CD14-positive monocyte (primary cell): ENCODE data around the gene ASPN. TPM values are rescaled to one million over a fixed set of nuclear protein-coding genes. Genes with fewer than 3 reads are reported as not detected.

Experiments used
- DNase-seq, 3 donors: peaks; one replicate each; pipeline ENCODE4 v3.0.0-alpha.2; 2011 to 2022
- H2AFZ ChIP-seq: 2 replicates; pipeline ENCODE4 v1.6.0; 2012; ENCODE audit warnings: mild to moderate bottlenecking, low read depth, low read length, inconsistent platforms; ENCODE audit not compliant: insufficient read depth, poor library complexity, severe bottlenecking
- H3K27ac ChIP-seq, 2 donors: 1 replicate in 1 of 2; 2 replicates in 1 of 2; pipeline ENCODE4 v1.5.1; 2012 to 2013; ENCODE audit warnings: low read length in 2 of 2, control low read depth in 1 of 2, inconsistent platforms in 1 of 2, low read depth in 1 of 2, mild to moderate bottlenecking in 1 of 2
- H3K27me3 ChIP-seq, 2 donors: one replicate each; pipeline versions ENCODE4 v1.6.0 to v1.6.1; 2011 to 2013; ENCODE audit warnings: low read length in 2 of 2; ENCODE audit not compliant: control insufficient read depth in 2 of 2, insufficient read depth in 2 of 2
- H3K36me3 ChIP-seq, 2 donors: replicated peaks in 1 of 2; 1 replicate in 1 of 2; 2 replicates in 1 of 2; pipeline versions ENCODE4 v1.5.1 to v1.6.1; 2012 to 2013; ENCODE audit warnings: low read length in 2 of 2, control low read depth in 1 of 2, inconsistent platforms in 1 of 2, mild to moderate bottlenecking in 1 of 2; ENCODE audit not compliant: insufficient read depth in 2 of 2, control insufficient read depth in 1 of 2
- H3K4me1 ChIP-seq, 2 donors: 1 replicate in 1 of 2; 2 replicates in 1 of 2; pipeline versions ENCODE4 v1.5.1 to v1.6.1; 2012 to 2013; ENCODE audit warnings: low read length in 2 of 2, control low read depth in 1 of 2, inconsistent platforms in 1 of 2, mild to moderate bottlenecking in 1 of 2, moderate library complexity in 1 of 2; ENCODE audit not compliant: insufficient read depth in 2 of 2, control insufficient read depth in 1 of 2
- H3K4me2 ChIP-seq: replicated peaks from 2 replicates; pipeline ENCODE3; 2012; ENCODE audit warnings: low read length, moderate library complexity, mild to moderate bottlenecking; ENCODE audit not compliant: poor library complexity, severe bottlenecking; ENCODE audit errors: extremely low read depth
- H3K4me3 ChIP-seq, 3 experiments: fragments of 200-600 bp in 1 of 3; sonication (generic) in 1 of 3; replicated peaks in 1 of 3; 1 replicate in 2 of 3; 2 replicates in 1 of 3; pipeline ENCODE4 v1.5.1; 2011 to 2013; ENCODE audit warnings: low read length in 3 of 3, mild to moderate bottlenecking in 3 of 3, control low read depth in 2 of 3, low read depth in 2 of 3, inconsistent platforms in 1 of 3, moderate library complexity in 1 of 3
- H3K79me2 ChIP-seq: 2 replicates; pipeline ENCODE4 v1.6.0; 2012; ENCODE audit warnings: mild to moderate bottlenecking, control low read depth, inconsistent platforms, low read length, moderate library complexity; ENCODE audit not compliant: insufficient read depth
- H3K9ac ChIP-seq: 2 replicates; pipeline ENCODE4 v1.6.0; 2017; ENCODE audit warnings: low read length, mild to moderate bottlenecking; ENCODE audit not compliant: insufficient read depth, poor library complexity, severe bottlenecking
- H3K9me3 ChIP-seq, 2 donors: replicated peaks in 1 of 2; 1 replicate in 1 of 2; 2 replicates in 1 of 2; pipeline versions ENCODE4 v1.5.1 to v1.6.1; 2012 to 2013; ENCODE audit warnings: low read length in 2 of 2, control low read depth in 1 of 2; ENCODE audit not compliant: control insufficient read depth in 1 of 2, insufficient read depth in 1 of 2
- H4K20me1 ChIP-seq: 2 replicates; pipeline ENCODE4 v1.6.0; 2012; ENCODE audit warnings: mild to moderate bottlenecking, low read length, control low read depth, moderate library complexity; ENCODE audit not compliant: insufficient read depth
- H3K27ac Mint-ChIP-seq, 7 donors: one replicate each; pipeline ENCODE4 v1.8.0; 2020; ENCODE audit warnings: mild to moderate bottlenecking in 7 of 7, mixed read lengths in 7 of 7, moderate library complexity in 6 of 7, inconsistent platforms in 2 of 7
- H3K27me3 Mint-ChIP-seq, 3 donors: one replicate each; pipeline ENCODE4 v1.8.0; 2021 to 2022; ENCODE audit warnings: low read depth in 3 of 3, mild to moderate bottlenecking in 3 of 3, mixed read lengths in 3 of 3, moderate library complexity in 3 of 3, inconsistent platforms in 1 of 3
- H3K36me3 Mint-ChIP-seq, 2 donors: one replicate each; pipeline ENCODE4 v1.8.0; 2020; ENCODE audit warnings: mixed read lengths in 2 of 2, inconsistent platforms in 1 of 2, mild to moderate bottlenecking in 1 of 2
- H3K4me1 Mint-ChIP-seq: one replicate; pipeline ENCODE4 v1.8.0; 2020; ENCODE audit warnings: mild to moderate bottlenecking, mixed read lengths
- H3K4me3 Mint-ChIP-seq, 2 donors: one replicate each; pipeline ENCODE4 v1.8.0; 2020; ENCODE audit warnings: mild to moderate bottlenecking in 2 of 2, mixed read lengths in 2 of 2, moderate library complexity in 1 of 2
- H3K9me3 Mint-ChIP-seq, 7 donors: one replicate each; pipeline ENCODE4 v1.8.0; 2020 to 2022; ENCODE audit warnings: mixed read lengths in 7 of 7, mild to moderate bottlenecking in 6 of 7, moderate library complexity in 6 of 7, inconsistent platforms in 2 of 7
- CTCF ChIP-seq: fragments of 200-600 bp; IDR thresholded peaks from one replicate; pipeline ENCODE4 v1.8.0; 2022; ENCODE audit warnings: antibody characterized with exemption, mild to moderate bottlenecking
- WGBS: methylation state at CpG from one replicate; pipeline ENCODE4 v1.1.5; 2013; ENCODE audit warnings: missing lambda C conversion rate; ENCODE audit not compliant: insufficient coverage; 5-methylcytosine and 5-hydroxymethylcytosine counted together
- intact Hi-C, 2 donors: fragments of 100-400 bp; cut with micrococcal nuclease; formaldehyde crosslinking; loops; one replicate each; pipeline versions ENCODE4 v1.15.0 to v1.15.1; 2023
- polyA plus RNA-seq, 3 donors: library from polyadenylated mRNA; depleted of rRNA in 1 of 3; unstranded in 2 of 3; stranded (reverse) in 1 of 3; fragments of 300-500 nt in 2 of 3; fragments of >200 nt in 1 of 3; fragmentation: Illumina TruSeq in 2 of 3; gene quantifications; 1 replicate in 2 of 3; 2 replicates in 1 of 3; pipeline ENCODE4 v1.2.3, GENCODE V29; 2012 to 2021

Gene ASPN
- polyA plus RNA-seq, 3 donors = not detected

GRCh38 chr9:92518199-92518598 lies 35.9 kb upstream of the ASPN start:
- WGBS = no CpG with 5 or more reads among the region's 4 CpGs
- Mint-ChIP-seq H3K4me1 (no peaks in the 10 kb centered on the region), H3K27me3 (peaks cover 0 to 5% (median 2%) of the 10 kb centered on the region in 3 donors), H3K9me3 (peaks cover 0 to 3% (median 0%) of the 10 kb centered on the region in 7 donors), H3K27ac (no peak overlapping the region), H3K36me3 (peaks cover 5% of the 10 kb centered on the region in 2 donors), H3K4me3 (no peak overlapping the region)
- no peak for TF ChIP-seq CTCF
- H3K9ac ChIP-seq = no peak overlapping the region
- no peaks in the 10 kb centered on the region for H3K9me3 ChIP-seq
- no peak overlapping the region for H2AFZ ChIP-seq
- H4K20me1 ChIP-seq = no peaks in the 10 kb centered on the region
- no peaks in the 10 kb centered on the region for H3K4me1 ChIP-seq
- intact Hi-C loops = no loop called here
- no peaks in the 10 kb centered on the region for H3K36me3 ChIP-seq
- H3K4me2 ChIP-seq = no peak overlapping the region
- no peak overlapping the region for H3K4me3 ChIP-seq
- H3K27me3 ChIP-seq = no peaks in the 10 kb centered on the region
- no peaks in the 10 kb centered on the region for H3K79me2 ChIP-seq
- no peak overlapping the region for H3K27ac ChIP-seq
- DNase-seq = no peak

- Histone ChIP-seq H3K79me2 (no peaks in the 10 kb centered on the region), H3K9me3 (no peaks in the 10 kb centered on the region), H3K27ac (no peak overlapping the region), H3K4me2 (no peak overlapping the region), H3K36me3 (no peaks in the 10 kb centered on the region), H3K4me1 (no peaks in the 10 kb centered on the region), H4K20me1 (no peaks in the 10 kb centered on the region), H2AFZ (no peak overlapping the region), H3K9ac (no peak overlapping the region), H3K4me3 (no peak overlapping the region), H3K27me3 (no peaks in the 10 kb centered on the region)
- 92% methylated on average over 2 of the region's 3 CpGs for WGBS
- TF ChIP-seq CTCF = no peak
- Mint-ChIP-seq H3K9me3 (peaks cover 0 to 3% (median 0%) of the 10 kb centered on the region in 7 donors), H3K4me1 (no peaks in the 10 kb centered on the region), H3K27ac (peak overlapping the region in 1 of 7 donors; percentile 48), H3K36me3 (peaks cover 5% of the 10 kb centered on the region in 2 donors), H3K4me3 (no peak overlapping the region), H3K27me3 (peaks cover 0 to 6% (median 2%) of the 10 kb centered on the region in 3 donors)
- intact Hi-C loops = no loop called here
- DNase-seq = no peak
These were observed 34.7 kb upstream of the ASPN start for GRCh38 chr9:92517046-92517445.
